ENCODE data around the gene CNKSR3. TPM values are rescaled to one million over a fixed set of nuclear protein-coding genes. Genes with fewer than 3 reads are reported as not detected.

Gene CNKSR3
- total RNA-seq, 2 donors from 2014 or later: 13.1 to 31.5 TPM

- H3K27me3 ChIP-seq: no peaks in the 10 kb centered on the region
- TF ChIP-seq CTCF (IDR thresholded peaks at IDR 0.05): no peak
- DNase-seq: peak; percentile 19
- intact Hi-C loops (cut with DNase I): no loop called here
- H3K27ac ChIP-seq: peak overlapping the region; percentile 19
- H3K9ac ChIP-seq (ENCODE audit: low read depth in 2 of 2, low read length in 2 of 2): peak overlapping the region in 1 of 2 donors; percentile 70
- no peak overlapping the region for H3K4me3 ChIP-seq
- no peaks in the 10 kb centered on the region for H3K4me1 ChIP-seq
- H3K9me3 ChIP-seq: no peaks in the 10 kb centered on the region
- no peaks in the 10 kb centered on the region for H3K36me3 ChIP-seq
These were observed 1.7 kb upstream of the CNKSR3 start for GRCh38 chr6:154512201-154512600.

- intact Hi-C loops (cut with DNase I): no loop called here
- Histone ChIP-seq H3K27ac (peak overlapping the region; percentile 19), H3K36me3 (no peaks in the 10 kb centered on the region), H3K9ac (ENCODE audit: low read depth in 2 of 2, low read length in 2 of 2) (peak overlapping the region in 1 of 2 donors; percentile 70), H3K4me1 (no peaks in the 10 kb centered on the region), H3K27me3 (no peaks in the 10 kb centered on the region), H3K9me3 (no peaks in the 10 kb centered on the region), H3K4me3 (no peak overlapping the region)
- DNase-seq: peak; percentile 20
- no peak for TF ChIP-seq CTCF (IDR thresholded peaks at IDR 0.05)
These were observed 1.3 kb upstream of the CNKSR3 start for GRCh38 chr6:154511791-154512190.

- intact Hi-C loops (cut with DNase I): no loop called here
- no peaks in the 10 kb centered on the region for H3K4me1 ChIP-seq
- DNase-seq: peak; percentile 48
- H3K9me3 ChIP-seq: no peaks in the 10 kb centered on the region
- H3K36me3 ChIP-seq: no peaks in the 10 kb centered on the region
- H3K27me3 ChIP-seq: no peaks in the 10 kb centered on the region
- H3K4me3 ChIP-seq: peak overlapping the region; percentile 79
- H3K9ac ChIP-seq (ENCODE audit: low read depth in 2 of 2, low read length in 2 of 2): peak overlapping the region; percentile 87 to 91
- H3K27ac ChIP-seq: peak overlapping the region; percentile 97
- TF ChIP-seq CTCF (IDR thresholded peaks at IDR 0.05): no peak
These were observed 903 bp downstream of the CNKSR3 start for GRCh38 chr6:154509421-154510143.

- intact Hi-C loops (cut with DNase I): no loop called here
- no peaks in the 10 kb centered on the region for H3K9me3 ChIP-seq
- H3K4me1 ChIP-seq: no peaks in the 10 kb centered on the region
- peak; percentile 73 for DNase-seq
- H3K4me3 ChIP-seq: peak overlapping the region; percentile 79
- H3K27ac ChIP-seq: peak overlapping the region; percentile 97
- H3K27me3 ChIP-seq: no peaks in the 10 kb centered on the region
- TF ChIP-seq CTCF (IDR thresholded peaks at IDR 0.05): no peak
- no peaks in the 10 kb centered on the region for H3K36me3 ChIP-seq
- peak overlapping the region; percentile 87 to 91 for H3K9ac ChIP-seq (ENCODE audit: low read depth in 2 of 2, low read length in 2 of 2)
These were observed 1.7 kb downstream of the CNKSR3 start for GRCh38 chr6:154508573-154509375.

- intact Hi-C loops (cut with DNase I): no loop called here
- H3K9ac ChIP-seq (ENCODE audit: low read depth in 2 of 2, low read length in 2 of 2): no peak overlapping the region
- peak; percentile 16 for DNase-seq
- TF ChIP-seq CTCF (IDR thresholded peaks at IDR 0.05): no peak
- no peaks in the 10 kb centered on the region for H3K9me3 ChIP-seq
- no peak overlapping the region for H3K4me3 ChIP-seq
- no peaks in the 10 kb centered on the region for H3K27me3 ChIP-seq
- no peaks in the 10 kb centered on the region for H3K36me3 ChIP-seq
- no peaks in the 10 kb centered on the region for H3K4me1 ChIP-seq
- H3K27ac ChIP-seq: no peak overlapping the region
These were observed 3.2 kb downstream of the CNKSR3 start for GRCh38 chr6:154506991-154507898.
